HL-60 (cell line): ENCODE data around the gene SHROOM3.

Experiments used
- DNase-seq, 2 experiments: peaks; one replicate each; pipeline ENCODE4 v3.0.0-alpha.2; 2010 to 2020; ENCODE audit warnings: low read depth in 1 of 2, low spot score in 1 of 2
- H3K27ac ChIP-seq: fragments of 250-450 bp; sonication (Bioruptor Pico); replicated peaks from 2 replicates; pipeline ENCODE4 v1.5.1; 2020; ENCODE audit warnings: mild to moderate bottlenecking, moderate library complexity
- H3K27me3 ChIP-seq: fragments of 250-450 bp; sonication (Bioruptor Pico); 2 replicates; pipeline ENCODE4 v1.5.1; 2021; ENCODE audit warnings: mild to moderate bottlenecking, moderate library complexity; ENCODE audit not compliant: insufficient read depth, poor library complexity, severe bottlenecking
- H3K4me3 ChIP-seq: replicated peaks from 2 replicates; pipeline ENCODE4 v1.5.1; 2011; ENCODE audit warnings: mild to moderate bottlenecking, control low read depth, low read length; ENCODE audit not compliant: insufficient read depth
- GABPA ChIP-seq: IDR thresholded peaks from 2 replicates; pipeline ENCODE4 v1.6.1; 2012; ENCODE audit warnings: low read depth
- POLR2AphosphoS5 ChIP-seq: IDR thresholded peaks from 2 replicates; pipeline ENCODE4 v1.6.1; 2012; ENCODE audit warnings: low read depth
- REST ChIP-seq: IDR thresholded peaks from 2 replicates; pipeline ENCODE4 v1.6.1; 2012; ENCODE audit warnings: low read depth; ENCODE audit not compliant: insufficient replicate concordance
- SPI1 ChIP-seq: IDR thresholded peaks from 2 replicates; pipeline ENCODE4 v1.6.1; 2012; ENCODE audit warnings: low read depth, mild to moderate bottlenecking, borderline replicate concordance
- TF ChIP-seq, protein P1 (sequence below): IDR thresholded peaks from one replicate; pipeline ENCODE4 v1.5.1; 2011; ENCODE audit warnings: low read length, control low read depth, inconsistent platforms; ENCODE audit not compliant: insufficient read depth

Gene SHROOM3

GRCh38 chr4:76639288-76639687, 204.3 kb downstream of the SHROOM3 start:
- Histone ChIP-seq H3K27ac (no peak overlapping the region), H3K4me3 (no peak overlapping the region), H3K27me3 (peaks cover 5% of the 10 kb centered on the region)
- DNase-seq, result no peak
- TF ChIP-seq REST, result no peak

- H3K27me3 ChIP-seq, result peaks cover 5% of the 10 kb centered on the region
- H3K4me3 ChIP-seq, result no peak overlapping the region
- no peak for DNase-seq
- TF ChIP-seq GABPA (no peak), REST (no peak), SPI1 (no peak), POLR2AphosphoS5 (no peak)
- TF ChIP-seq, protein P1, sequence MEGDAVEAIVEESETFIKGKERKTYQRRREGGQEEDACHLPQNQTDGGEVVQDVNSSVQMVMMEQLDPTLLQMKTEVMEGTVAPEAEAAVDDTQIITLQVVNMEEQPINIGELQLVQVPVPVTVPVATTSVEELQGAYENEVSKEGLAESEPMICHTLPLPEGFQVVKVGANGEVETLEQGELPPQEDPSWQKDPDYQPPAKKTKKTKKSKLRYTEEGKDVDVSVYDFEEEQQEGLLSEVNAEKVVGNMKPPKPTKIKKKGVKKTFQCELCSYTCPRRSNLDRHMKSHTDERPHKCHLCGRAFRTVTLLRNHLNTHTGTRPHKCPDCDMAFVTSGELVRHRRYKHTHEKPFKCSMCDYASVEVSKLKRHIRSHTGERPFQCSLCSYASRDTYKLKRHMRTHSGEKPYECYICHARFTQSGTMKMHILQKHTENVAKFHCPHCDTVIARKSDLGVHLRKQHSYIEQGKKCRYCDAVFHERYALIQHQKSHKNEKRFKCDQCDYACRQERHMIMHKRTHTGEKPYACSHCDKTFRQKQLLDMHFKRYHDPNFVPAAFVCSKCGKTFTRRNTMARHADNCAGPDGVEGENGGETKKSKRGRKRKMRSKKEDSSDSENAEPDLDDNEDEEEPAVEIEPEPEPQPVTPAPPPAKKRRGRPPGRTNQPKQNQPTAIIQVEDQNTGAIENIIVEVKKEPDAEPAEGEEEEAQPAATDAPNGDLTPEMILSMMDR, result no peak
- no peak overlapping the region for H3K27ac ChIP-seq
These were observed 205.4 kb downstream of the SHROOM3 start for GRCh38 chr4:76640353-76640910.

GRCh38 chr4:76641351-76641750, 206.3 kb downstream of the SHROOM3 start:
- DNase-seq, result no peak
- H3K27me3 ChIP-seq, result no peaks in the 10 kb centered on the region
- H3K4me3 ChIP-seq, result no peak overlapping the region
- TF ChIP-seq REST (no peak), SPI1 (no peak), GABPA (no peak), POLR2AphosphoS5 (no peak)
- TF ChIP-seq, protein P1, result no peak
- no peak overlapping the region for H3K27ac ChIP-seq

GRCh38 chr4:76641758-76642157, 206.7 kb downstream of the SHROOM3 start:
- no peak for TF ChIP-seq GABPA
- no peak for TF ChIP-seq POLR2AphosphoS5
- TF ChIP-seq SPI1, result no peak
- TF ChIP-seq REST, result no peak
- TF ChIP-seq, protein P1, result no peak
- DNase-seq, result no peak

More at GRCh38 chr4:76641758-76642157, 206.7 kb downstream of the SHROOM3 start:
- Histone ChIP-seq H3K27ac (no peak overlapping the region), H3K27me3 (no peaks in the 10 kb centered on the region), H3K4me3 (no peak overlapping the region)
